Occipital lobe (tissue), 2 donors: ENCODE measurements around the gene NHSL2. TPM values are rescaled to one million over a fixed set of nuclear protein-coding genes. Genes with fewer than 3 reads are reported as not detected.
"Not testable (repeated sequence)": the region's sequence is repeated elsewhere in the genome, so short reads cannot be mapped to it uniquely, and the experiment has no call there.

ENCODE experiments used
- DNase-seq: peaks from one replicate; lab custom pipeline; 2025; lab: John Stamatoyannopoulos, UW
- total RNA-seq: library from RNA; depleted of rRNA; stranded (reverse); fragments of >200 nt; gene quantifications from one replicate; pipeline ENCODE4 v1.2.3, GENCODE V29; 2014

The NHSL2 gene
- total RNA-seq, 1 donor from 2014 or later = 0.78 TPM

GRCh38 chrX:72040506-72040905 lies 129.9 kb downstream of the NHSL2 start:
- DNase-seq = no peak

- DNase-seq = no peak
Observed at GRCh38 chrX:72041176-72041575, 130.5 kb downstream of the NHSL2 start.

DNA sequence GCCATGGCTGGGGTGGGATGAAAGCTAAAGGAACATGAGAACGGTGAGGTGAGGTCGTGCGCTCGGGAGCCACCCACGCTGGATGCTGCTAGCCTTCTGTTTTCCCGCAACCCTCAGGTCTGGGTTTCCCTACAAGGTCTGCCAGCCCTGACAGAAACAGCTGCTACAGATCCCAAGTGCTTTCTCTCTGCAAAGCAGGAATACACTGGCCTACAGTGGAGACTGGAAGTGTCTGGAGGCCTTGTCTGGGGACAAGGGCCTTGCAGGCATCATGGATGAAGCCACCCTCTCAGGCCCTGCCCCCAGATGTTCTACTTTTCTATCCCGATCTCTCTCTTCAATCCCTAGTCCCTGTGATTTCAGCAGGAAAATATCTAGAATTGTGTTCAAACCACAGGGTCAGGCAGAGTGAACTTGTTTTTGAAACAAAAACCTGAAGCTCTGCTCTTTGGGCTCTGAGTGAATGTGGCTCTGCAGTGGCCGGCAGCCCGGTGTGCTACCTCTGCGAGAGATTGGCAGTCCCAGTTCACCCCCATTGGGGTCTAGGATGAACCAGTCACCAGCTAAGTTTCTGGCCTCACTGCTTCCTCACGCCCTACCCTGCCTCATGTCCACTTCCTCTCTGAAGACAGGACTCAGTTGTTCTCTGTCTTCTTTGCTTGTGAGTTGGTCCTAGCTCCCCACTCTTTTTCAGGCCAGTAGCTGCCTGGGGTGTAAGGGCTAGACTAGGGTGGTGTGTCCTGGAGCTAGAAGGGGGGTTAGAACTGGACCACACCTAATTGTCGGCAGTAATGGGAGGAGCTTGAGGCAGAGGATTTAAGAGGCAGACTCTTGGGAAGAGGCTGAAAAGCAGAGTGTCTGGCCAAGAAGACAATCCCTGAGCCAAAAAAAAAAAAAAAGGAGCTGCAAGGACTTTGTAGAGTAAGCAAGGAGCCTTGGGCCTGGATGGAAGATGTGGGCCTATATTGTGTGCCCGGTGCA lies 131.5 kb downstream of the NHSL2 start:
- DNase-seq = no peak

DNA sequence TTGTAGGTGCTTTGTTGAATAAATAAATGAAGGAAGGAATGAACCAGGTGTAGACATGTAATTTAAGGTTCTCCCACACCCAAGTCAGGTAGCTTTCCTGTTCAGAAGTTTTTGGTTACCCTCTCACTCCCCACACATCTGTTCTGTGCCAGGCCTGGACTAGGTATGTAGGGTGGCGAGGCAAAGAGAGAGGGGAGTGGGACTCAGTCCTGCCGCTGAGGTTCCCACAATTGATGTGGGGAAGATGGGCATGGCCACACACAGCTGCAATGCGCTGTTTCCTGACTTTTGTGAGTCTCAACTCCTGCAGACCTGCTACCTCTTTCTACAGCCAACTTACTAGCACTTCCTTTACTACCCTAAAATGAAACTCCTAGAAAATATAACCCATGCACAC lies 132.2 kb downstream of the NHSL2 start:
- DNase-seq = no peak

DNA sequence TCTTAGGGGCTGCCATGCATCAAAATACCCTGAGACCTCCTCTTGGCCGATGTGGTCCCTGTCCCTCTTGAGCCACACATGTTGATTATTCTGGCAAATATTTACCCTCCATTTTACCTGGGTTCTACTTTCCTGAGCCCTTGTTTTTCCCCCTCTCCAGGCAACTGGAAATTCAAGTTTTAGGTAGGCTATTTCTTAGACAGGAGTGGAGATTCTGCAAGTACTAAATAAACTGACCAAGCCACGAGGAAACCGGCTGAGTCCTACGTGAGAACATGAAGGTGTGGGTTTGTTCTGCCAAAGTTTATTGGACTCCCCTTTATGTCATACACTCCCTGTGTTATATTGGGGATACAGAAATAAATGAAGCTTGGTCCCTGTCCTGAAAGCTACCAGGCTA lies 133.0 kb downstream of the NHSL2 start:
- DNase-seq = no peak

DNA sequence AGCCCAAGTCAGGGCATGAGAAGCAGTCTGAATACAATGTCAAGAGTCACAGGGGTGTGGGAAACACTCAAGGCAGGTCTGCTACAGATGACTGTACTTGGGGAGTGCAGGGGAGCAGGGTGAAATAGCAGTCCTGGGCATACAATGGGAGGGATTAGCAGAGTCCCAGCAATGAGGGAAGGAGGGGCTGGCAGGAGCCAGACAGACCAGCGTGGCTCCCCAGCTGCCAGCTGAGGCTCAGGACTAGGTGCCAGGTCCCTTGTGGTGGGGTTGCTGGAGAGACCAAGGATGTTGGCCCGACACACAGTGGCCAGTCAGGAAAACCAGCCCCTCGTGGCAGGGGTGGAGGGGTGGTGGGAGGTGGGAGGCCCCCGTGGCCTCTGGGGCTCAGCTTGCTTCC lies 134.5 kb downstream of the NHSL2 start:
- no peak for DNase-seq

- DNase-seq = no peak
Observed at GRCh38 chrX:72045552-72046277, 135.1 kb downstream of the NHSL2 start.

DNA sequence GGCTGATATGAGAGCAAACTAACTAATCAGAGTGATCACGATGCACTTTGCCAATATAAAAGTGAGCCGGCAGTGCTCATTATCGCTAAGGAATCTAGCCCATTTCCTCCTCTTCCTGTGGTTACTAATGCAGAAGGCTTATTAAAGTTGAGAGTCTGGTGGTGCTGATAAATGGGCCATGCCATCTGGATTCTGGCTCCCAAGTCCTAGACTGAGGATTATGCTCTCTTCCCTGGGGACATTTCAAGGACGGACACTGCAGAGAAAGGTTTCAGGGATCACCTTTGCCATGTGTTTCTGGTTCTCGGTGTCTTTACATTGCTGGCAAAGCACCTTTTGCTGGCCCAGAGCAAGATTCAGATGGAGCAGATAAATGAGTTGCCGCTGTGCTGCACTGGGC lies 135.8 kb downstream of the NHSL2 start:
- no peak for DNase-seq

GRCh38 chrX:72048510-72049455 lies 138.1 kb downstream of the NHSL2 start:
- no peak for DNase-seq

DNA sequence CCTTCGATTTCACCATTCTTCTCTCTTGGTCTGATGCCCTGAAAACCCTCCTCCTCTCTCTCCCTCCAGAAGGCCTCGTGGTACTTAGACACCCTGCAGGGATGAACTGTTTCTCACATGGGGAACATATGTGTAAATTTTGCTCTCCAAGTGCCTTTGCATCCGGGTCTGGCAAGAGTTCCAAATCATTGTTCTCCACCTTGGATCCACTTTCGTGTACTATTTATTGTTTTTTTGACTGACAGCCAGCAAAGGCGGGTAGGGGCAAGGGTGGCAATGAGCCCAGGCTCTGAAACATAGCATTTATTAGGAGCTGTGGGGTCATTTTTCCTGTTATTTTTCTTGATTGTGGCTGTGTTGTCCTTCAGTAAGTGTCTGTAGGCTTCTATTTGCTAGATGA lies 139.4 kb downstream of the NHSL2 start:
- DNase-seq = no peak

- no peak for DNase-seq
Observed at GRCh38 chrX:72051589-72051988, 140.9 kb downstream of the NHSL2 start.

- DNase-seq = no peak
Observed at GRCh38 chrX:72052415-72053090, 141.9 kb downstream of the NHSL2 start.

DNA sequence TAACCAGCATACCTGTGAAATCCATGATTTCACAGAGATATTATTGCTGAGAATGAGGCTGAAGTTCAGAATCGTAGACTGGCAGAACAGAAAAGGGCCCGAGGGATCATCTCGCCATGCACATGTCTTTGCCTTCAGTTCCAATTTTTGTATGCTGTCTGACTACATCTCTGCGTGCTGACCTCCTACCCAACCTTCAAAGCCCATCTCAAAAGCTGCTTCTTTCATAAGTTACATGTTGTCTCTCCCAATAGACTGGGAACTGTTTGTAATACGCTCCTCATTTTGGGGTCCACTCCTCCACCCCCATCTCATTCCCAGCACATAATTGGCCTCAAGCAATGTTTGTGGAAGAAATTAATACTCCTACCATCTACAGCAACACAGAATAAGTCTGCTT lies 142.9 kb downstream of the NHSL2 start:
- no peak for DNase-seq

GRCh38 chrX:72054779-72055489 lies 144.3 kb downstream of the NHSL2 start:
- DNase-seq = peak; percentile 11

DNA sequence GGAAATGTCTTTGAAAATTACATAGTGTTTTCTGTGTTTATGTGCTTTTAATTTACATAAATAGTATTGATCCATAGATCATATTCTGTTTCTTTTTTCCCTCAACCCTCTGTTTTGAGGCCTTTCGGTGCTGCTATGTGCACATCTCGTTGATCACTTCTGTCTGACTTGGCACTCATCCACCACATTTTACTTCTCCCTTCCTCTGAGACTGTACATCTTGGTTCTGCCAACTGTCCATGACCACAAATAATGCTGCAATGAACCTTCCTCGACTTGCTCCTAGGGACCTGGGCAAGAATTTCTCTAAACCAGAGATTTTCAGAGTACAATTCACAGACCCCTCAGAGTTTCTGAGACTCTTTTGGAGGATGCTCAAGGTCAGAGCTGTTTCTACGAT lies 146.7 kb downstream of the NHSL2 start:
- DNase-seq = no peak

DNA sequence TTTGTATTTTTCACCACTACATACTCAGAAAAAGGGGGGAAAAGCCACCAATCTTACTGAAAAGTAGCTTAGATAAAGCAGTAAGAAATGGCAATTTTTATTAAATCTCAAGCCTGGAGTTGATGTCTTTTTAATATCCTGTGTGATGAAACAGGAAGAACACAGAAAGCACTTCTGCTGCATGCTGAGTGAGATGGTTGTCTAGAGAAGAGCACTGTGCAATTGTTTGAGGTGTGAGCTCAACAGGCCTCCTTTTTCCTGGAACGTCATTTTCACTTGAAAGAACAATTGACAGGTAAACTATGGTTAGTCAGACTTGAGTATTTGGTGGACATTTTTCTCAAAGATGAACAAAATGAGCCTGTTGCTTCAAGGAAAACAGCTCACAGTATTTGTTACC lies 147.2 kb downstream of the NHSL2 start:
- DNase-seq = no peak

DNA sequence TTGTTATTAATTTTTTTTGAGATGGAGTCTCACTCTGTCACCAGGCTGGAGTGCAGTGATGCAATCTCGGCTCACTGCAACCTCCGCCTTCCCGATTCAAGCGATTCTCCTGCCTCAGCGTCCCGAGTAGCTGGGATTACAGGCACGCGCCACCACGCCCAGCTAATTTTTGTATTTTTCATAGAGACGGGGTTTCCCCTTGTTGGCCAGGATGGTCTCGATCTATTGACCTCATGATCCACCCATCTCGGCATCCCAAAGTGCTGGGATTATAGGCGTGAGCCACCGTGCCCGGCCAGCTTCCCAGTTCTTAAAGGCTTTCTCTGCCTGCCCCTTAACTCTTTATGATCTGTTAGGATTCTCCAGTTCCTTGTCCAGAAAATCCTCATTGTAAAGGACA lies 147.7 kb downstream of the NHSL2 start:
- DNase-seq = not testable (repeated sequence)

GRCh38 chrX:72060196-72060920 lies 149.7 kb downstream of the NHSL2 start:
- peak; percentile 38 for DNase-seq

GRCh38 chrX:72060921-72061490 lies 150.4 kb downstream of the NHSL2 start:
- DNase-seq = no peak
